ENCODE results near the gene BCL7C. TPM values are rescaled to one million over a fixed set of nuclear protein-coding genes. Genes with fewer than 3 reads are reported as not detected.

The BCL7C gene
- total and polyA plus RNA-seq, 2 of the 4 experiments (the other 2 are of a cell fraction), result 32.3 to 34.9 TPM

DNA sequence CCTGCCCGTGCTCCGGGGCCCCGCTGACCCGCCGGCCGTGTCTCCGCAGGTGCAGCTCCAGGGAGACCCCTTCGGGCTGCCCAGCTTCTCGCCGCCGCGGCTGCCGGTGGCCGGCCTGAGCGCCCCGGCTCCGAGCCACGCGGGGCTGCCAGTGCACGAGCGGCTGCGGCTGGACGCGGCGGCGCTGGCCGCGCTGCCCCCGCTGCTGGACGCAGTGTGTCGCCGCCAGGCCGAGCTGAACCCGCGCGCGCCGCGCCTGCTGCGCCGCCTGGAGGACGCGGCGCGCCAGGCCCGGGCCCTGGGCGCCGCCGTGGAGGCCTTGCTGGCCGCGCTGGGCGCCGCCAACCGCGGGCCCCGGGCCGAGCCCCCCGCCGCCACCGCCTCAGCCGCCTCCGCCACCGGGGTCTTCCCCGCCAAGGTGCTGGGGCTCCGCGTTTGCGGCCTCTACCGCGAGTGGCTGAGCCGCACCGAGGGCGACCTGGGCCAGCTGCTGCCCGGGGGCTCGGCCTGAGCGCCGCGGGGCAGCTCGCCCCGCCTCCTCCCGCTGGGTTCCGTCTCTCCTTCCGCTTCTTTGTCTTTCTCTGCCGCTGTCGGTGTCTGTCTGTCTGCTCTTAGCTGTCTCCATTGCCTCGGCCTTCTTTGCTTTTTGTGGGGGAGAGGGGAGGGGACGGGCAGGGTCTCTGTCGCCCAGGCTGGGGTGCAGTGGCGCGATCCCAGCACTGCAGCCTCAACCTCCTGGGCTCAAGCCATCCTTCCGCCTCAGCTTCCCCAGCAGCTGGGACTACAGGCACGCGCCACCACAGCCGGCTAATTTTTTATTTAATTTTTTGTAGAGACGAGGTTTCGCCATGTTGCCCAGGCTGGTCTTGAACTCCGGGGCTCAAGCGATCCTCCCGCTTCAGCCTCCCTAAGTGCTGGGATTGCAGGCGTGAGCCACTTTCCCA, 8.4 kb upstream of the BCL7C start:
- no peak overlapping the region for H2BK120ac ChIP-seq (ENCODE audit: low read depth, low read length)
- peak overlapping the region; percentile 47 for H3K9ac ChIP-seq (ENCODE audit: low read depth, low read length)
- peak overlapping the region; percentile 54; the same call in 1 of the 2 replicates for H3K56ac ChIP-seq (ENCODE audit: extremely low read depth, insufficient read depth, low read length)
- peak overlapping the region; percentile 80 for H4K91ac ChIP-seq (ENCODE audit: insufficient read depth, low read depth, low read length)
- H2BK5ac ChIP-seq (ENCODE audit: low read depth, low read length, poor library complexity, severe bottlenecking), result peak overlapping the region; percentile 49
- peak overlapping the region; percentile 32 for H3K18ac ChIP-seq (ENCODE audit: low read depth, low read length)
- peak overlapping the region; percentile 42 for H3K27ac ChIP-seq (ENCODE audit: insufficient read depth, low read length)
- intact Hi-C loops (cut with micrococcal nuclease), result loop anchor here (1.0 kb wide), 1 partner anchor 58 kb away; no protein-coding TSS in a partner anchor
- H3K4me2 ChIP-seq (ENCODE audit: low read depth, low read length), result peak overlapping the region; percentile 71
- no peak overlapping the region for H3K23ac ChIP-seq (ENCODE audit: low read depth, low read length)
- in situ Hi-C loops (cut with MboI; ENCODE audit: low sequenced_read_pairs), result no loop called here
- ChIA-PET POLR2A (ENCODE audit: unreplicated experiment) (interaction anchor here (0.5 to 1.2 kb wide), 5 partner anchors 22 to 125 kb away, joined by 3 to 5 read pairs (median 3); no protein-coding TSS in a partner anchor), CTCF (interaction anchor here (0.8 to 1.5 kb wide), 6 partner anchors 10 to 57 kb away, joined by 3 to 9 read pairs (median 4); no protein-coding TSS in a partner anchor)
- 17% methylated on average over 33 of the region's 99 CpGs; no CpG with 5 or more reads in 1 of the 2 experiments for WGBS, 2 experiments (ENCODE audit: extremely low coverage in 2 of 2, insufficient read length in 1 of 2)
- H3K9me3 ChIP-seq (ENCODE audit: control insufficient read depth, insufficient read depth, low read length), result no peaks in the 10 kb centered on the region
- peaks cover 4% of the 10 kb centered on the region; the same call in 1 of the 2 replicates for H3K4me1 ChIP-seq (ENCODE audit: control insufficient read depth, insufficient read depth, low read length)
- no peak overlapping the region; the same call in 1 of the 2 replicates for H2BK20ac ChIP-seq (ENCODE audit: low read depth, low read length)
- peaks cover 9% of the 10 kb centered on the region for H3K9me1 ChIP-seq (ENCODE audit: insufficient read depth, low read length)
- peak overlapping the region; percentile 90 for H3K14ac ChIP-seq (replicated peaks; ENCODE audit: low read depth, low read length)
- H3K36me3 ChIP-seq (ENCODE audit: control insufficient read depth, insufficient read depth, low read length), result no peaks in the 10 kb centered on the region
- peak overlapping the region; percentile 63; the same call in 1 of the 2 replicates for H2AK5ac ChIP-seq (ENCODE audit: low read depth, low read length)
- peak overlapping the region; percentile 97 for H2AFZ ChIP-seq (replicated peaks; ENCODE audit: low read length, poor library complexity)
- H4K5ac ChIP-seq (ENCODE audit: low read depth, low read length), result peak overlapping the region; percentile 86
- H4K20me1 ChIP-seq (ENCODE audit: insufficient read depth, low read length), result 0 out of 2 replicates have a peak, but pooled peaks cover 3% of the 10 kb centered on the region
- peak overlapping the region; percentile 91 for H3K4ac ChIP-seq (ENCODE audit: low read depth, low read length)
- dilution Hi-C loops (cut with HindIII; ENCODE audit: low sequenced_read_pairs, unreplicated experiment), result no loop called here
- H2BK15ac ChIP-seq (ENCODE audit: low read depth, low read length), result no peak overlapping the region
- no peaks in the 10 kb centered on the region for H3K27me3 ChIP-seq (ENCODE audit: control insufficient read depth, insufficient read depth, low read length)
- peak; percentile 63 for DNase-seq
- peak overlapping the region; percentile 95 to 97 for H4K8ac ChIP-seq (ENCODE audit: low read depth in 2 of 2, low read length in 2 of 2)
- ATAC-seq (ENCODE audit: low read depth), result peak; percentile 98
- peak overlapping the region; percentile 39 for H3K4me3 ChIP-seq (ENCODE audit: insufficient read depth, low read depth, low read length)
- BruUV-seq (replicated peaks), result no TSS peak
- H2AK9ac ChIP-seq (replicated peaks; ENCODE audit: low read depth, low read length, poor library complexity), result peak overlapping the region; percentile 94
- H3K79me1 ChIP-seq (ENCODE audit: low read depth in 1 of 2, low read length in 2 of 2), result peaks cover 3 to 21% of the 10 kb centered on the region in 2 experiments; a peak in 2 of 4 replicates
- TF ChIP-seq RFX5 (IDR thresholded peaks at IDR 0.05; ENCODE audit: low read depth, low read length) (no peak), CHD1 (IDR thresholded peaks at IDR 0.05; ENCODE audit: low read depth, low read length) (no peak), MAFK (IDR thresholded peaks at IDR 0.05; ENCODE audit: low read depth, low read length) (no peak), POLR2A (IDR thresholded peaks at IDR 0.05; ENCODE audit: low read depth, low read length) (no peak), RCOR1 (IDR thresholded peaks at IDR 0.05; ENCODE audit: insufficient replicate concordance, low read length) (no peak), CTCF (conservative IDR thresholded peaks at IDR 0.05; ENCODE audit: low read depth, low read length) (peak; percentile 70), MAZ (IDR thresholded peaks at IDR 0.05; ENCODE audit: borderline replicate concordance, low read depth, low read length) (peak; percentile 76; the same call in 1 of the 2 replicates), FOS (IDR thresholded peaks at IDR 0.05; ENCODE audit: low read depth, low read length) (no peak), USF2 (IDR thresholded peaks at IDR 0.05; ENCODE audit: low read depth, low read length) (no peak), RAD21 (IDR thresholded peaks at IDR 0.05; ENCODE audit: low read length) (peak; percentile 61), CEBPB (IDR thresholded peaks at IDR 0.05; ENCODE audit: low read depth, low read length) (no peak)
- TF ChIP-seq, protein P1, sequence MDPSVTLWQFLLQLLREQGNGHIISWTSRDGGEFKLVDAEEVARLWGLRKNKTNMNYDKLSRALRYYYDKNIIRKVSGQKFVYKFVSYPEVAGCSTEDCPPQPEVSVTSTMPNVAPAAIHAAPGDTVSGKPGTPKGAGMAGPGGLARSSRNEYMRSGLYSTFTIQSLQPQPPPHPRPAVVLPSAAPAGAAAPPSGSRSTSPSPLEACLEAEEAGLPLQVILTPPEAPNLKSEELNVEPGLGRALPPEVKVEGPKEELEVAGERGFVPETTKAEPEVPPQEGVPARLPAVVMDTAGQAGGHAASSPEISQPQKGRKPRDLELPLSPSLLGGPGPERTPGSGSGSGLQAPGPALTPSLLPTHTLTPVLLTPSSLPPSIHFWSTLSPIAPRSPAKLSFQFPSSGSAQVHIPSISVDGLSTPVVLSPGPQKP (IDR thresholded peaks at IDR 0.05; ENCODE audit: borderline replicate concordance, low read depth, low read length), result no peak
